HCEC 1CT (cell line): ENCODE results near the gene PPIP5K1.

Experiments
- DNase-seq: peaks from one replicate; pipeline ENCODE4 v3.0.0-alpha.2; 2017

Gene PPIP5K1

GRCh38 chr15:43484455-43484854 is 105.6 kb downstream of the PPIP5K1 start:
- DNase-seq = no peak
